Measurements from ENCODE around the gene PKDREJ.

DNA sequence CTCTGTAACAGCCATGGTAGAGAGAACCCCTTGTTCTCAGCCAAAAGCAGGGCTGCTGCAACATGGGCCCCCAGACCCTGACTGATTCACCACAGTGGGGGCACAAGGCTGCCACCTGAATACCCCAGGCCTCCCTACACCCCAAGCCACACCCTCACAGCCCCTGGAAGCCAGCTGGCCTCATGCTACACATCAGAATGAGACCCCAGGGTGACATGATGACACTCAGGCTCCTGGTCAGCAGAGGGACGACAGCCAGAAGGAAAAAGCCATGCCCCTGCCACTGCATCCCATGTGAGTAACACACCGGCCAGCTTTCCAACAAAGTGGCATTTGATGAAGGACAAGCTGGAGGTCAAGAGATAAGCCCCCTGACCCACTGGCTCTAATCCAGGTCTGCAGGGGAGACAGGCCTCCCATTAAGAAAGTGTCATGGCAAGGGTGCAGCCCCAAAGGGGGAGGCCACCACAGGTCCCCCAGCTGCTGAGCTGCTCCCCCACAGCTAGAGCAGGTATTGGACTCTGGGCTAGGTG lies 15.6 kb downstream of the PKDREJ start:
- TF ChIP-seq CTCF (conservative IDR thresholded peaks at IDR 0.05) = no peak
- no peak for TF ChIP-seq ZFX (IDR thresholded peaks at IDR 0.05)
